ENCODE results near the gene WNT3. TPM values are rescaled to one million over a fixed set of nuclear protein-coding genes. Genes with fewer than 3 reads are reported as not detected.

Gene WNT3
- total and polyA plus RNA-seq, 8 donors, result 1.7 to 3.0 (median 2.4) TPM

GRCh38 chr17:46736100-46736499 lies 82.4 kb downstream of the WNT3 start:
- no peak for DNase-seq
- no peaks in the 10 kb centered on the region for H3K9me3 ChIP-seq
- no peak overlapping the region for H3K27ac ChIP-seq
- H3K4me1 ChIP-seq, result no peaks in the 10 kb centered on the region
- no peak for ATAC-seq
- TF ChIP-seq, protein P1, sequence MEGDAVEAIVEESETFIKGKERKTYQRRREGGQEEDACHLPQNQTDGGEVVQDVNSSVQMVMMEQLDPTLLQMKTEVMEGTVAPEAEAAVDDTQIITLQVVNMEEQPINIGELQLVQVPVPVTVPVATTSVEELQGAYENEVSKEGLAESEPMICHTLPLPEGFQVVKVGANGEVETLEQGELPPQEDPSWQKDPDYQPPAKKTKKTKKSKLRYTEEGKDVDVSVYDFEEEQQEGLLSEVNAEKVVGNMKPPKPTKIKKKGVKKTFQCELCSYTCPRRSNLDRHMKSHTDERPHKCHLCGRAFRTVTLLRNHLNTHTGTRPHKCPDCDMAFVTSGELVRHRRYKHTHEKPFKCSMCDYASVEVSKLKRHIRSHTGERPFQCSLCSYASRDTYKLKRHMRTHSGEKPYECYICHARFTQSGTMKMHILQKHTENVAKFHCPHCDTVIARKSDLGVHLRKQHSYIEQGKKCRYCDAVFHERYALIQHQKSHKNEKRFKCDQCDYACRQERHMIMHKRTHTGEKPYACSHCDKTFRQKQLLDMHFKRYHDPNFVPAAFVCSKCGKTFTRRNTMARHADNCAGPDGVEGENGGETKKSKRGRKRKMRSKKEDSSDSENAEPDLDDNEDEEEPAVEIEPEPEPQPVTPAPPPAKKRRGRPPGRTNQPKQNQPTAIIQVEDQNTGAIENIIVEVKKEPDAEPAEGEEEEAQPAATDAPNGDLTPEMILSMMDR (IDR thresholded peaks at IDR 0.05), result no peak
- no peak overlapping the region for H3K4me3 ChIP-seq
- intact Hi-C loops (cut with DNase I), result no loop called here
- H3K27me3 ChIP-seq, result no peaks in the 10 kb centered on the region
- peaks cover 0 to 20% of the 10 kb centered on the region in 2 donors for H3K36me3 ChIP-seq

GRCh38 chr17:46733837-46734475 lies 84.5 kb downstream of the WNT3 start:
- ATAC-seq, result no peak
- no peaks in the 10 kb centered on the region for H3K9me3 ChIP-seq
- no peak overlapping the region for H3K27ac ChIP-seq
- H3K4me1 ChIP-seq, result no peaks in the 10 kb centered on the region
- DNase-seq, result no peak
- TF ChIP-seq, protein P1 (IDR thresholded peaks at IDR 0.05), result no peak
- peaks cover 0 to 29% of the 10 kb centered on the region in 2 donors for H3K36me3 ChIP-seq
- H3K27me3 ChIP-seq, result no peaks in the 10 kb centered on the region
- intact Hi-C loops (cut with DNase I), result no loop called here
- no peak overlapping the region for H3K4me3 ChIP-seq

DNA sequence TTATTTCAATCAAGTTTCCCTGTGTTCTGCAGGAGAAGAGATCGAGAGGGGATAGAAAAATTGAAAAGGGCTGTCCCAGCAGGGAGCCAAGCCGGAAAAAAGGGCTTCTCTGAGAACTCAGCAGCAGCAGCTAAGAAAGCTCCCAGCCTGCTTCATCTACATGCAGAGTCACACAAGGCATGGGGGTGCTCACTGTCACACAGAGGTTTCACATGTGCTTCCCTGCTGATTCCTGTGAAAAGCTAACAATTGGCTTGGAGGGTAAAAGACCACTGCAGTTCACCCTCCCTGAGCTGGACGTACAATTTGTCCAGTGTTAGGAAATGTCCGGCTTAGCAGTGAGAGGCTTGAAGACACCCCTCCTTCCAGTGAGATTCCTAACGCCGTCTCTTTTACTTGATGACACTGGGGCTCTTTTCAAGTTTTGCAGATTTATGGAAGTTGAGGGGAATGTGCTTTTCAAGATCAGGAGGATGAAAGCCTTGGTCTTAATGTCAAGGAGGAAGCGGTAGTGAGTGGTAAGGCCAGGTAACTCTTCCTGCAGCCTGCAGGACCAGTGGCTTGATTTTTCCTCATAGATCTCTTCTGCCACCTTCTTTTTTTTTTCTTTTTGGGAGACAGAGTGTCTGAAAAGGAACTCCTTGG lies 85.6 kb downstream of the WNT3 start:
- Histone ChIP-seq H3K27ac (no peak overlapping the region), H3K9me3 (no peaks in the 10 kb centered on the region), H3K4me1 (no peaks in the 10 kb centered on the region), H3K4me3 (no peak overlapping the region), H3K27me3 (no peaks in the 10 kb centered on the region), H3K36me3 (peaks cover 0 to 29% of the 10 kb centered on the region in 2 donors)
- no peak for ATAC-seq
- no peak for DNase-seq
- TF ChIP-seq, protein P1 (IDR thresholded peaks at IDR 0.05), result no peak
- intact Hi-C loops (cut with DNase I), result no loop called here

DNA sequence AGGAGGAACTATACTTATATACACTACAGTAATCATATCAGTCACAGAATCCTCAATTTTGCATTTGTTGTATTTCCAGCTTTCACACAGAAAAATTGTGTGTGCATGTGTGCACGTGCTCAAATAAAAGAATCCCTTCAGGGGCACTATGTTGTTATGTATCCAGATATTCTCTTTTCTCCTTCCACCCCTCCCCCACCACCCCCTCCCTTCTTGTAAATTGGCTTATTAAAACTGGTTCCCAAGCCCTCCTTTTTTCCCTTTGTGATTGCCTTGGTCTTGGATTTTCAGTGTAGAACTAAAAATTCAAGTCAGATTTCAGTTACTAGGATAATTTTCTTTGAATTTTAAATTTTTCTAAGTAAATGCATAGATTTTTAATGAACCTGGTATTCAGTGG lies 86.3 kb downstream of the WNT3 start:
- Histone ChIP-seq H3K36me3 (peaks cover 0 to 35% of the 10 kb centered on the region in 2 donors), H3K27me3 (no peaks in the 10 kb centered on the region), H3K27ac (no peak overlapping the region), H3K4me3 (no peak overlapping the region), H3K4me1 (no peaks in the 10 kb centered on the region), H3K9me3 (no peaks in the 10 kb centered on the region)
- TF ChIP-seq, protein P1 (IDR thresholded peaks at IDR 0.05), result no peak
- intact Hi-C loops (cut with DNase I), result no loop called here
- no peak for ATAC-seq
- no peak for DNase-seq

- intact Hi-C loops (cut with DNase I), result no loop called here
- no peak overlapping the region for H3K27ac ChIP-seq
- H3K4me1 ChIP-seq, result no peaks in the 10 kb centered on the region
- peak; percentile 46 for ATAC-seq
- no peak overlapping the region for H3K4me3 ChIP-seq
- peaks cover 0 to 46% of the 10 kb centered on the region in 2 donors for H3K36me3 ChIP-seq
- TF ChIP-seq, protein P1 (IDR thresholded peaks at IDR 0.05), result no peak
- no peaks in the 10 kb centered on the region for H3K27me3 ChIP-seq
- DNase-seq, result no peak
- H3K9me3 ChIP-seq, result no peaks in the 10 kb centered on the region
Measured at GRCh38 chr17:46730679-46731078, 87.8 kb downstream of the WNT3 start.
